ENCODE measurements around the gene EGFL7. TPM values are rescaled to one million over a fixed set of nuclear protein-coding genes. Genes with fewer than 3 reads are reported as not detected.

The EGFL7 gene
- total RNA-seq, 1 donor from 2014 or later, result 7.0 TPM

- no peaks in the 10 kb centered on the region for H3K27me3 Mint-ChIP-seq (ENCODE audit: low read depth)
- H3K4me1 Mint-ChIP-seq (ENCODE audit: low read depth), result peaks cover 7% of the 10 kb centered on the region
- H3K9me3 Mint-ChIP-seq (ENCODE audit: low read depth), result no peaks in the 10 kb centered on the region
- no peak overlapping the region for H3K27ac Mint-ChIP-seq (ENCODE audit: unreplicated experiment)
- H3K4me3 Mint-ChIP-seq (ENCODE audit: unreplicated experiment), result no peak overlapping the region
- DNase-seq (ENCODE audit: low spot score), result no peak
- no peaks in the 10 kb centered on the region for H3K36me3 Mint-ChIP-seq (ENCODE audit: low read depth)
- TF ChIP-seq CTCF (IDR thresholded peaks at IDR 0.05), result peak; percentile 27
Measured at GRCh38 chr9:136665704-136666371, 3.1 kb downstream of the EGFL7 start.

GRCh38 chr9:136666372-136667213 is 3.9 kb downstream of the EGFL7 start:
- Mint-ChIP-seq H3K27ac (ENCODE audit: unreplicated experiment) (no peak overlapping the region), H3K36me3 (ENCODE audit: low read depth) (no peaks in the 10 kb centered on the region), H3K9me3 (ENCODE audit: low read depth) (no peaks in the 10 kb centered on the region), H3K4me3 (ENCODE audit: unreplicated experiment) (peak overlapping the region; percentile 45), H3K27me3 (ENCODE audit: low read depth) (no peaks in the 10 kb centered on the region), H3K4me1 (ENCODE audit: low read depth) (peaks cover 7% of the 10 kb centered on the region)
- no peak for DNase-seq (ENCODE audit: low spot score)
- no peak for TF ChIP-seq CTCF (IDR thresholded peaks at IDR 0.05)

- Mint-ChIP-seq H3K9me3 (ENCODE audit: low read depth) (no peaks in the 10 kb centered on the region), H3K4me1 (ENCODE audit: low read depth) (peaks cover 7% of the 10 kb centered on the region), H3K27me3 (ENCODE audit: low read depth) (no peaks in the 10 kb centered on the region), H3K36me3 (ENCODE audit: low read depth) (no peaks in the 10 kb centered on the region), H3K4me3 (ENCODE audit: unreplicated experiment) (no peak overlapping the region), H3K27ac (ENCODE audit: unreplicated experiment) (no peak overlapping the region)
- TF ChIP-seq CTCF (IDR thresholded peaks at IDR 0.05), result no peak
- no peak for DNase-seq (ENCODE audit: low spot score)
Measured at GRCh38 chr9:136667214-136667939, 4.7 kb downstream of the EGFL7 start.

GRCh38 chr9:136667940-136668760 is 5.4 kb downstream of the EGFL7 start:
- Mint-ChIP-seq H3K4me1 (ENCODE audit: low read depth) (peaks cover 7% of the 10 kb centered on the region), H3K36me3 (ENCODE audit: low read depth) (no peaks in the 10 kb centered on the region), H3K27ac (ENCODE audit: unreplicated experiment) (no peak overlapping the region), H3K4me3 (ENCODE audit: unreplicated experiment) (no peak overlapping the region), H3K27me3 (ENCODE audit: low read depth) (no peaks in the 10 kb centered on the region), H3K9me3 (ENCODE audit: low read depth) (no peaks in the 10 kb centered on the region)
- no peak for TF ChIP-seq CTCF (IDR thresholded peaks at IDR 0.05)
- DNase-seq (ENCODE audit: low spot score), result no peak
